GM13976 (cell line): ENCODE results near the gene AKAP5.

Experiments
- DNase-seq: peaks from one replicate; pipeline ENCODE4 v3.0.0; 2012; ENCODE audit warnings: low spot score
- in situ Hi-C: fragments of 300-500 bp; cut with MboI; formaldehyde crosslinking; loops from one replicate; pipeline ENCODE4 v1.12.0; 2022; ENCODE audit warnings: low sequenced_read_pairs, mixed read lengths, inconsistent platforms; ENCODE audit not compliant: unreplicated experiment
- TF ChIP-seq, protein P1 (sequence below): IDR thresholded peaks from 2 replicates; pipeline ENCODE4 v1.5.1; 2012; ENCODE audit warnings: borderline replicate concordance, mild to moderate bottlenecking; ENCODE audit not compliant: insufficient read depth; ENCODE audit errors: extremely low read depth, missing control alignments, control extremely low read depth

The AKAP5 gene

DNA sequence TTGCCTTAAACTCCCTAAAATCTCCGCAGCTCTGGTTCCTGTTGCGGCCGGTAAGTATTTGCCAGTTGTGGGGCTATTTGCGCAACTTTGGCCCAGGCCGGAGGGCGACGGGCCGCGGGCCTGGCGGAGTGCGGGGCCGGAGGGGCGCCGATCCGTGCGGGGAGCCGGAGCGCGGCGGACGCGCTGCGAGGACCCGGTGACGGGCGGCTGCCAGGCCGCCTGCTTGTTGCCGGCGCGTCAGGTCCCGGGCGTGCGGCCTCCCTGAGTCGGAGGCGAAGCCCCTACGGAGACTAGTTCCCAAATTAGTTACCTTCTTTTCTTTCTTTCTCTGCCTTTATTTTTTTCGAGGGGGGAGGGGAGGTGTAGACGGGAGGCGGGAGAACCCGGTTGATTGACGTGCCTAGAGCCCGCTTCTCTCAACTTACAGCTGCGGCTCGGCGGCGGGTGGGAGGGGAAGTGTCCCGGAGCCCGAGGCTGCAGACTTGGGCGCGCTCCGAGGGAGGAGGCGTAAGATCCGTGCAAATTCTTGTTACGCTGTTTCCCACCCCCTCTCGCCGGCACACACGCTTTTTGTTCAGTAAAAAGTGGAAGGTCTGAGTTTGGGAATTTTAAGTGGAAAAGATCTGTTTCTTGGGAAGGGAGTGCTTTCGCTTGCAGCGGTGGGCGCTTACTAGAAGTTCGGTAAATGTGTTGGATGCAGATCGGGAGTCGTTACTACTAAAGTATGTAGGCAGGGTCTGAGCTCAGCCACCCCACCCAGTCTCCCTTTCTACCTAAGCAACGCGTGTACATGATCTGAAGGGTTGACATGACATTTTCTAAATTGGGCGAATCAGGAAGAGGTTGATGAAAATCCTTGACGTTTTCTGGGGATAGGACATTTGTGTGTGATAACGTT is 39.8 kb downstream of the AKAP5 start:
- TF ChIP-seq, protein P1, sequence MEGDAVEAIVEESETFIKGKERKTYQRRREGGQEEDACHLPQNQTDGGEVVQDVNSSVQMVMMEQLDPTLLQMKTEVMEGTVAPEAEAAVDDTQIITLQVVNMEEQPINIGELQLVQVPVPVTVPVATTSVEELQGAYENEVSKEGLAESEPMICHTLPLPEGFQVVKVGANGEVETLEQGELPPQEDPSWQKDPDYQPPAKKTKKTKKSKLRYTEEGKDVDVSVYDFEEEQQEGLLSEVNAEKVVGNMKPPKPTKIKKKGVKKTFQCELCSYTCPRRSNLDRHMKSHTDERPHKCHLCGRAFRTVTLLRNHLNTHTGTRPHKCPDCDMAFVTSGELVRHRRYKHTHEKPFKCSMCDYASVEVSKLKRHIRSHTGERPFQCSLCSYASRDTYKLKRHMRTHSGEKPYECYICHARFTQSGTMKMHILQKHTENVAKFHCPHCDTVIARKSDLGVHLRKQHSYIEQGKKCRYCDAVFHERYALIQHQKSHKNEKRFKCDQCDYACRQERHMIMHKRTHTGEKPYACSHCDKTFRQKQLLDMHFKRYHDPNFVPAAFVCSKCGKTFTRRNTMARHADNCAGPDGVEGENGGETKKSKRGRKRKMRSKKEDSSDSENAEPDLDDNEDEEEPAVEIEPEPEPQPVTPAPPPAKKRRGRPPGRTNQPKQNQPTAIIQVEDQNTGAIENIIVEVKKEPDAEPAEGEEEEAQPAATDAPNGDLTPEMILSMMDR = no peak
- peak; percentile 84 for DNase-seq
- in situ Hi-C loops = no loop called here

DNA sequence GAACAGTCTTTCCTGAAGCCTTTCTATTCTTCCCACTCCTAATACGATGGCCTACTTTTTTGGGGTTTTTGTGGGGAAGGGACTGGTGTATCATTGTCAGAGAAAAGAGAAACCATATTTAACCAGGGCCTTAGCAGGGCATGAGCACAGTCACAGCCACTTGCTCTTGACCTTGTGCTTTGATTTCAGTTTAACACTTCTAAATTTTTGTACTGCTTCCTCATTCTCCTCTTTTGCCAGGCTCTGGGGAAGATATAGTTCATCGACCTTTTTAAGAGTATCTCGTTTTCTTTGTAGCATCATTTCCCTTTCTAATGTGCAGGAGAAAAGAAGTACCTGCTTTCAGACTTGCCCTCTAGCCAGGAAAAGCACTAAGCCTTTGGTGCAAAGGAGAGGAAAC is 41.4 kb downstream of the AKAP5 start:
- in situ Hi-C loops = no loop called here
- no peak for DNase-seq
- TF ChIP-seq, protein P1 = no peak

DNA sequence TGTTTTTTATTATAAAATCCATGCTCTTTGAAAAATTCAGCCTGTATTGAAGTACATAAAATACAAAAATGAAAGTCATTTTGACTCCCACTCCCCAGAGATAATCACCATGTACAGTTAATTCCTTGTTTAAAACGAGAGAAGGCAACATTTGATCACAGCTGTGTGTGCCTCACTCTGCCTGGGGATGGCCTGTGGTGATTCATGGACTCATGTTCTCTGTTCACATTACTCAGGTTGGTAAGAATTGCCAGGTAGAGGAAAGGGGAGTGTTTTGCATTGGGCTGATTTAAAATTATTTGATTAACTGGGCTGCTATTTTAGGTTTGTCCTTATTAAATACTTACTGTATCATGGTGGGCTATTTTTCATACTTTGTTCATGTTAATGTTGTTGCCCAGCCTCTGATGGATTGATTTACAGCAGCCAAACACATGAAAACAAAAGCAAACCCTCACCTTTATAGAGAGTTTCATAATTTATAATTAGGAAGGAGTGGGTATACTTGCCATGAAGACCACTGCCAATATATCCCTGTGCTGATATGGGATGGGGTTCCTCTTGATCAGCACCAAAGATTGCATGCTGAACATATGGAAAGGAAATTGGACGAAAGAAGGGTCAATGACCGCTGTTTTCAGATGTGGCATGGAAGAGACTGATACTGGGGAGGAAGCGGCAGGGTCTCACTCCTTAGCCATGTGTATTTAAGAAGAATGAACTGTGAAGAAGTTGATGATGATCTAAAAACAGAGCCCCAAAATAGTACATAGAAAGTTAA is 42.3 kb downstream of the AKAP5 start:
- TF ChIP-seq, protein P1 = no peak
- in situ Hi-C loops = no loop called here
- DNase-seq = no peak

DNA sequence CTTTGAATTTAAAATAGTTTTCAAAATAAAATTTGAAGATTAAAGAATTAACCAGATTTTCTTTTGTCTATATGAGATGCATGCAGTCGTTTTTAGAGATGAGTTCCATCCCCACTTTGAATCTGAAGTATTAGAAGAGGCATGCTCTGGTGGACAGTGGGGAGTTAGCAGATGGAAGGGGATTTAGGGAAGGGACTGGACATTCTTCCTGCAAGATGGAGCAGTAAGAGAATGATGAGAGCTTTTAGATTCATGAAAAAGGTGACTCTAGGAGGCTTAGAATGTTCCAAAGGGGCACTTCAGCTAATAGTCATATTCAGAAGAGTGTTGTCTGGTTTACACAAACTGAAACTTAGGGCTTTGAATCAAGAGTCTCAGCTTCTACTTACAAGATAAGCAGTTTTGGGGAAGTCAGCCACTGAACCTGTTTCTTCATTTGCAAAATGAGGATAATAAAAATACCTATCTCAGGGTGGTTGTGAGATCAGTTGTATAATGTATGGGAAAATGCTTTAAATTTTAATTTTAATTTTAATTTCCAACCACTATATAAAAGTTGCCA is 43.0 kb downstream of the AKAP5 start:
- in situ Hi-C loops = no loop called here
- TF ChIP-seq, protein P1 = no peak
- peak; percentile 62 for DNase-seq

DNA sequence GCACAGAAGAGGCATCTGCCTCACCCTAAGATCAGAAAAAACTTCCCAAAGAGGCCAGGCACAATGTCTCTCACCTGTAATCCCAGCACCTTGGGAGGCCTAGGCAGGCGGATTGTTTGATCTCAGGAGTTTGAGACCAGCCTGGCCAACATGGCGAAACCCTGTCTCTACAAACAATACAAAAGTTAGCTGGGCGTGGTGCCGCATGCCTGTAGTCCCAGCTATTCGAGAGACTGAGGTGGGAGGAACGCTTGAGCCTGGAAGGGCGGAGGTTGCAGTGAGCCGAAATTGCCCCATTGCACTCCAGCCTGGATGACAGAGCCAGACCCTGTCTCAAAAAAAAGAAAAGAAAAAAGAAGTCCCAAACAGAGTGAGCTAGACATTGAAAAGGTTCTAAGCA is 43.7 kb downstream of the AKAP5 start:
- TF ChIP-seq, protein P1 = no peak
- in situ Hi-C loops = no loop called here
- DNase-seq = no peak

DNA sequence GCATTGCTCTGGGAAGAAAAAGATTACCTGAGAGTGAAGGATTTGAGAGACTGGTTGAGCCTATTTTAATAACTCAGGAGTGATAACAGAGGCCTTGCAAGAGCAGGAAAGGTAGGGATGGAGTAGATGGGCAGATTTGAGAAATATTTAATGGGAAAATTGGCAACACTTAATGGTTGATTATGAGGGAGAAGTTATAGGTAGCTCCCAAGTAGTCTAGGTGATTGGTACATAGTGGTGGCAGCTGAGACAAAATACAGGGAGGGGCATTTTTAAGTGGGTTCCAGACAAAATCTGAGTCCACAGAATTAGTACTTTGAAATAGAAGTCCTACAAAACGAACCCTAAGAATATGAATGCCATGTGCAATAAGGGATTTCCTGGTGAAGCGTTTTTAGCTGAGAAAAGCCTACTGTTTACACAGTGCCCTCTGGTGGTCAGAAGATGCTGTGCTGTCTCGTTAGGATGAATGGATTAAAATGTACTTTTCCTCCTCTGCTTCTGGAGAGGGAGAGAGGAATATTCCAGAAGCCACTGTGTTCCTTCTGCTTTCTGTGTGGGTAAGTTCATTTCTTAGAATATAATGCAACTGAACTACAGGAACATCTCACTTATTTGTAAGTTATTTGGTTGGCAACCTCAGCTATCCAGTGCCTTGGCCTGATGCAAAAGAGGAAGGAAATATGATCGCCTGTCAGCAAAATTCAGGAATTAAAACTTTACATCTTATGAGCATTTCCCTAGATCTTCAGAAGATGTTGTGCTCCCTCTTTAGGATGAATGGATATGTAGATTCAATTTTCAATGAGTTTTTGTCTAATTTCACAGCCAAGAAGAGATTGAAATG is 45.7 kb downstream of the AKAP5 start:
- TF ChIP-seq, protein P1 = peak; percentile 92
- in situ Hi-C loops = no loop called here
- DNase-seq = peak; percentile 46
